K562 (cell line): ENCODE measurements around the gene SLC6A8. TPM values are rescaled to one million over a fixed set of nuclear protein-coding genes. Genes with fewer than 3 reads are reported as not detected.
A peak's percentile ranks its signal among the peaks of the same experiment; 100 is the strongest.

Experiments
- BCL6 ChIP-seq: fragments of 250-450 bp; sonication (Bioruptor Pico); IDR thresholded peaks from 2 replicates; pipeline ENCODE4 v1.4.0; 2020
- CXXC5 ChIP-seq: fragments of 250-450 bp; sonication (Bioruptor Pico); IDR thresholded peaks from 2 replicates; pipeline ENCODE4 v1.8.0; 2022; ENCODE audit warnings: inconsistent platforms, mild to moderate bottlenecking, moderate library complexity
- PHB2 ChIP-seq: fragments of 450-650 bp; IDR thresholded peaks from 2 replicates; pipeline ENCODE4 v1.6.1; 2017; ENCODE audit warnings: low read depth
- SIN3A ChIP-seq, 2 experiments: fragments of 150-350 bp in 1 of 2; IDR thresholded peaks; 2 replicates each; pipeline ENCODE4 v1.6.1; 2011 to 2016; ENCODE audit warnings: borderline replicate concordance in 2 of 2, low read depth in 2 of 2, low read length in 2 of 2, mild to moderate bottlenecking in 2 of 2, moderate library complexity in 2 of 2; ENCODE audit not compliant: control insufficient read depth in 1 of 2
- TSC22D4 ChIP-seq: fragments of 450-650 bp; IDR thresholded peaks from 2 replicates; pipeline ENCODE4 v1.6.1; 2016; ENCODE audit warnings: missing genetic modification characterization, missing biosample characterization, control low read depth
- ZBED1 ChIP-seq: IDR thresholded peaks from 2 replicates; pipeline ENCODE4 v1.6.1; 2014
- ZNF146 ChIP-seq: IDR thresholded peaks from one replicate; pipeline ENCODE4 v1.6.1; 2018; ENCODE audit warnings: missing compliant biosample characterization; ENCODE audit not compliant: unreplicated experiment
- ZNF586 ChIP-seq: fragments of 450-650 bp; formaldehyde crosslinking; conservative IDR thresholded peaks from 2 replicates; pipeline ENCODE4 v1.4.0; 2020; ENCODE audit warnings: mild to moderate bottlenecking, moderate library complexity
- polyA plus RNA-seq, 8 experiments: library from polyadenylated mRNA; depleted of rRNA in 4 of 8; stranded (reverse) in 5 of 8; unstranded in 3 of 8; fragments of >200 nt; fragmentation: Nextera tagmentation in 2 of 8; fragmentation: Illumina TruSeq in 1 of 8; extraction: Ambion mirVana in 2 of 8; extraction: Trizol in 1 of 8; gene quantifications; 2 replicates each; pipeline versions ENCODE4 v1.2.1 to v1.2.3, GENCODE V29; 2011 to 2014; ENCODE audit warnings: inconsistent platforms in 1 of 8, missing spikeins in 1 of 8
- total RNA-seq, 7 experiments: library from RNA; depleted of rRNA in 6 of 7; stranded (reverse); fragments of >200 nt in 6 of 7; fragmentation: Illumina TruSeq in 2 of 7; extraction: Trizol in 2 of 7; gene quantifications; 2 replicates each; pipeline versions ENCODE4 v1.2.1 to v1.2.3, GENCODE V29; 2011 to 2021; ENCODE audit warnings: low replicate concordance in 1 of 7
- TF ChIP-seq, protein P1 (sequence below): fragments of 250-450 bp; sonication (Bioruptor Pico); IDR thresholded peaks from 2 replicates; pipeline ENCODE4 v1.5.0; 2022; ENCODE audit warnings: mild to moderate bottlenecking
- TF ChIP-seq, protein P2 (sequence below): fragments of 200-800 bp; sonication (Bioruptor generic); IDR thresholded peaks from 2 replicates; pipeline ENCODE4 v1.6.1; 2017; ENCODE audit warnings: missing genetic modification characterization, missing compliant biosample characterization
- TF ChIP-seq, protein P3 (sequence below): fragments of 450-650 bp; formaldehyde crosslinking; IDR thresholded peaks from 2 replicates; pipeline ENCODE4 v1.4.0; 2022; ENCODE audit warnings: missing genetic modification characterization
- TF ChIP-seq, protein P4 (sequence below): fragments of 450-650 bp; formaldehyde crosslinking; IDR thresholded peaks from 2 replicates; pipeline ENCODE4 v1.4.0; 2022; ENCODE audit warnings: missing genetic modification characterization
- TF ChIP-seq, protein P5 (sequence below): fragments of 250-450 bp; sonication (Bioruptor Pico); IDR thresholded peaks from 2 replicates; pipeline ENCODE4 v1.8.0; 2022; ENCODE audit warnings: inconsistent platforms, mild to moderate bottlenecking, moderate library complexity, borderline replicate concordance
- TF ChIP-seq, protein P6 (sequence below): fragments of 250-450 bp; sonication (Bioruptor Pico); IDR thresholded peaks from 2 replicates; pipeline ENCODE4 v1.8.0; 2022; ENCODE audit warnings: inconsistent platforms
- TF ChIP-seq, protein P7 (sequence below): fragments of 250-450 bp; sonication (Bioruptor Pico); IDR thresholded peaks from 2 replicates; pipeline ENCODE4 v1.5.0; 2020; ENCODE audit warnings: mild to moderate bottlenecking

SLC6A8 gene
- total and polyA plus RNA-seq, 9 of the 15 experiments (the other 6 are each of a cell fraction or from before 2014, with no cell fraction given): 0.68 to 144 (median 34.3) TPM

DNA sequence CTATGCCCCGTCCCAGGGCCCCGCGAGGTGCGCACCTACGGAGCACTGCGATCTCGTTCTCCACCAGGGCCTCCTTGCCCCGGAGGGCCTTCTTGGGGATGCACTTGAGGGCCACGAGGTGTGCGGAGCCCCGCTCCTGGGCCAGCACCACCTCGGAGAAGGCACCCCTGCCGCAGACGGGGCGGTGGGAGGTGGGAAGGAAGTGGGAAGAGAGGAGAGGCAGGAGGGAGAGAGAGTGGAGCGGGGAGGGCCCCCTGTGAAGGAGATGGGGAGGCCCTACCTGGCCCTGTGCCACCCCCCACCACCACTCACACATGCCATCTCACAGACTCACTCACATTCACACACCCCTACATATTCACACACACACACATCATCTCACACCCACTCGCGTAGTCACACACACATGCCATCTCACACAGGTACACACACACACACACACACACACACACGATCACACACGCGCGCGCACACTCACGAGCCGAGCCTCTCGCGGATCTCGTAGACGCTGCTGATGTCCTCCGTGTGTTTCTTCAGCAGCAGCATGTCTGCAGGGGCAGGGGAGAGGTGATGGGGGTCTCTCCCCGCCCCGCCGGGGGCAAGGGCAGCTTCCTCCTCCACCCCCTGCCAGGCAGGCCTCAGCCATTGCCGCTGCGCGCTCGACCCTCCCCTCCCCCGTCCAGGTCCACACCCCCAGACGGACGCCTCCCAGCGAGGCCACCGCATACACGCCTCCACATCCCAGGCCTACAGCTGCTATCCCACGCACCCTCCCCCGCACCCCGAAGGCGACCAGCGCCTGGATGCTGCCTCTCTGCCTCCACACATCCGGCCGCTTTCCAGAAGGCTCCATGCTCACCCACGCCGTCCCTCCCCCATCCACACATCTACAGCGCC lies 14.9 kb upstream of the SLC6A8 start (continued):
- TF ChIP-seq, protein P1, sequence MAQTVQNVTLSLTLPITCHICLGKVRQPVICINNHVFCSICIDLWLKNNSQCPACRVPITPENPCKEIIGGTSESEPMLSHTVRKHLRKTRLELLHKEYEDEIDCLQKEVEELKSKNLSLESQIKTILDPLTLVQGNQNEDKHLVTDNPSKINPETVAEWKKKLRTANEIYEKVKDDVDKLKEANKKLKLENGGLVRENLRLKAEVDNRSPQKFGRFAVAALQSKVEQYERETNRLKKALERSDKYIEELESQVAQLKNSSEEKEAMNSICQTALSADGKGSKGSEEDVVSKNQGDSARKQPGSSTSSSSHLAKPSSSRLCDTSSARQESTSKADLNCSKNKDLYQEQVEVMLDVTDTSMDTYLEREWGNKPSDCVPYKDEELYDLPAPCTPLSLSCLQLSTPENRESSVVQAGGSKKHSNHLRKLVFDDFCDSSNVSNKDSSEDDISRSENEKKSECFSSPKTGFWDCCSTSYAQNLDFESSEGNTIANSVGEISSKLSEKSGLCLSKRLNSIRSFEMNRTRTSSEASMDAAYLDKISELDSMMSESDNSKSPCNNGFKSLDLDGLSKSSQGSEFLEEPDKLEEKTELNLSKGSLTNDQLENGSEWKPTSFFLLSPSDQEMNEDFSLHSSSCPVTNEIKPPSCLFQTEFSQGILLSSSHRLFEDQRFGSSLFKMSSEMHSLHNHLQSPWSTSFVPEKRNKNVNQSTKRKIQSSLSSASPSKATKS (CRISPR knock-in tag): no peak
- TF ChIP-seq, protein P2, sequence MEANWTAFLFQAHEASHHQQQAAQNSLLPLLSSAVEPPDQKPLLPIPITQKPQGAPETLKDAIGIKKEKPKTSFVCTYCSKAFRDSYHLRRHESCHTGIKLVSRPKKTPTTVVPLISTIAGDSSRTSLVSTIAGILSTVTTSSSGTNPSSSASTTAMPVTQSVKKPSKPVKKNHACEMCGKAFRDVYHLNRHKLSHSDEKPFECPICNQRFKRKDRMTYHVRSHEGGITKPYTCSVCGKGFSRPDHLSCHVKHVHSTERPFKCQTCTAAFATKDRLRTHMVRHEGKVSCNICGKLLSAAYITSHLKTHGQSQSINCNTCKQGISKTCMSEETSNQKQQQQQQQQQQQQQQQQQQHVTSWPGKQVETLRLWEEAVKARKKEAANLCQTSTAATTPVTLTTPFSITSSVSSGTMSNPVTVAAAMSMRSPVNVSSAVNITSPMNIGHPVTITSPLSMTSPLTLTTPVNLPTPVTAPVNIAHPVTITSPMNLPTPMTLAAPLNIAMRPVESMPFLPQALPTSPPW (CRISPR knock-in tag): peak; percentile 36; the same call in 1 of the 2 replicates
- no peak for TF ChIP-seq BCL6
- TF ChIP-seq, protein P3, sequence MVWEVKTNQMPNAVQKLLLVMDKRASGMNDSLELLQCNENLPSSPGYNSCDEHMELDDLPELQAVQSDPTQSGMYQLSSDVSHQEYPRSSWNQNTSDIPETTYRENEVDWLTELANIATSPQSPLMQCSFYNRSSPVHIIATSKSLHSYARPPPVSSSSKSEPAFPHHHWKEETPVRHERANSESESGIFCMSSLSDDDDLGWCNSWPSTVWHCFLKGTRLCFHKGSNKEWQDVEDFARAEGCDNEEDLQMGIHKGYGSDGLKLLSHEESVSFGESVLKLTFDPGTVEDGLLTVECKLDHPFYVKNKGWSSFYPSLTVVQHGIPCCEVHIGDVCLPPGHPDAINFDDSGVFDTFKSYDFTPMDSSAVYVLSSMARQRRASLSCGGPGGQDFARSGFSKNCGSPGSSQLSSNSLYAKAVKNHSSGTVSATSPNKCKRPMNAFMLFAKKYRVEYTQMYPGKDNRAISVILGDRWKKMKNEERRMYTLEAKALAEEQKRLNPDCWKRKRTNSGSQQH (CRISPR knock-in tag): peak; percentile 11; the same call in 1 of the 2 replicates
- TF ChIP-seq, protein P4, sequence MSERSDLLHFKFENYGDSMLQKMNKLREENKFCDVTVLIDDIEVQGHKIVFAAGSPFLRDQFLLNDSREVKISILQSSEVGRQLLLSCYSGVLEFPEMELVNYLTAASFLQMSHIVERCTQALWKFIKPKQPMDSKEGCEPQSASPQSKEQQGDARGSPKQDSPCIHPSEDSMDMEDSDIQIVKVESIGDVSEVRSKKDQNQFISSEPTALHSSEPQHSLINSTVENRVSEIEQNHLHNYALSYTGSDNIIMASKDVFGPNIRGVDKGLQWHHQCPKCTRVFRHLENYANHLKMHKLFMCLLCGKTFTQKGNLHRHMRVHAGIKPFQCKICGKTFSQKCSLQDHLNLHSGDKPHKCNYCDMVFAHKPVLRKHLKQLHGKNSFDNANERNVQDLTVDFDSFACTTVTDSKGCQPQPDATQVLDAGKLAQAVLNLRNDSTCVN: 0 out of 2 replicates have a peak, but pooled peaks have one; percentile 48
- TF ChIP-seq, protein P5, sequence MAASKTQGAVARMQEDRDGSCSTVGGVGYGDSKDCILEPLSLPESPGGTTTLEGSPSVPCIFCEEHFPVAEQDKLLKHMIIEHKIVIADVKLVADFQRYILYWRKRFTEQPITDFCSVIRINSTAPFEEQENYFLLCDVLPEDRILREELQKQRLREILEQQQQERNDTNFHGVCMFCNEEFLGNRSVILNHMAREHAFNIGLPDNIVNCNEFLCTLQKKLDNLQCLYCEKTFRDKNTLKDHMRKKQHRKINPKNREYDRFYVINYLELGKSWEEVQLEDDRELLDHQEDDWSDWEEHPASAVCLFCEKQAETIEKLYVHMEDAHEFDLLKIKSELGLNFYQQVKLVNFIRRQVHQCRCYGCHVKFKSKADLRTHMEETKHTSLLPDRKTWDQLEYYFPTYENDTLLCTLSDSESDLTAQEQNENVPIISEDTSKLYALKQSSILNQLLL (CRISPR knock-in tag): no peak
- TF ChIP-seq ZNF586 (CRISPR knock-in tag): no peak
- TF ChIP-seq, protein P6, sequence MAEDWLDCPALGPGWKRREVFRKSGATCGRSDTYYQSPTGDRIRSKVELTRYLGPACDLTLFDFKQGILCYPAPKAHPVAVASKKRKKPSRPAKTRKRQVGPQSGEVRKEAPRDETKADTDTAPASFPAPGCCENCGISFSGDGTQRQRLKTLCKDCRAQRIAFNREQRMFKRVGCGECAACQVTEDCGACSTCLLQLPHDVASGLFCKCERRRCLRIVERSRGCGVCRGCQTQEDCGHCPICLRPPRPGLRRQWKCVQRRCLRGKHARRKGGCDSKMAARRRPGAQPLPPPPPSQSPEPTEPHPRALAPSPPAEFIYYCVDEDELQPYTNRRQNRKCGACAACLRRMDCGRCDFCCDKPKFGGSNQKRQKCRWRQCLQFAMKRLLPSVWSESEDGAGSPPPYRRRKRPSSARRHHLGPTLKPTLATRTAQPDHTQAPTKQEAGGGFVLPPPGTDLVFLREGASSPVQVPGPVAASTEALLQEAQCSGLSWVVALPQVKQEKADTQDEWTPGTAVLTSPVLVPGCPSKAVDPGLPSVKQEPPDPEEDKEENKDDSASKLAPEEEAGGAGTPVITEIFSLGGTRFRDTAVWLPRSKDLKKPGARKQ (CRISPR knock-in tag): peak; percentile 73; the same call in 1 of the 2 replicates
- TF ChIP-seq PHB2: no peak
- no peak for TF ChIP-seq ZNF146 (CRISPR knock-in tag)
- no peak for TF ChIP-seq CXXC5 (CRISPR knock-in tag)
- TF ChIP-seq ZBED1: no peak
- TF ChIP-seq, protein P7, sequence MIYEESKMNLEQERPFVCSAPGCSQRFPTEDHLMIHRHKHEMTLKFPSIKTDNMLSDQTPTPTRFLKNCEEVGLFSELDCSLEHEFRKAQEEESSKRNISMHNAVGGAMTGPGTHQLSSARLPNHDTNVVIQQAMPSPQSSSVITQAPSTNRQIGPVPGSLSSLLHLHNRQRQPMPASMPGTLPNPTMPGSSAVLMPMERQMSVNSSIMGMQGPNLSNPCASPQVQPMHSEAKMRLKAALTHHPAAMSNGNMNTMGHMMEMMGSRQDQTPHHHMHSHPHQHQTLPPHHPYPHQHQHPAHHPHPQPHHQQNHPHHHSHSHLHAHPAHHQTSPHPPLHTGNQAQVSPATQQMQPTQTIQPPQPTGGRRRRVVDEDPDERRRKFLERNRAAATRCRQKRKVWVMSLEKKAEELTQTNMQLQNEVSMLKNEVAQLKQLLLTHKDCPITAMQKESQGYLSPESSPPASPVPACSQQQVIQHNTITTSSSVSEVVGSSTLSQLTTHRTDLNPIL: no peak
- no peak for TF ChIP-seq TSC22D4 (tag)
- TF ChIP-seq SIN3A (IDR thresholded peaks at IDR 0.05; ENCODE audit: borderline replicate concordance in 2 of 2, control insufficient read depth in 1 of 2, low read depth in 2 of 2, low read length in 2 of 2): no peak
